GM12878 (cell line): ENCODE data around the gene FKBP11. TPM values are rescaled to one million over a fixed set of nuclear protein-coding genes. Genes with fewer than 3 reads are reported as not detected.

Source experiments
- IRF4 ChIP-seq: IDR thresholded peaks from 2 replicates; pipeline ENCODE4 v1.6.1; 2011; ENCODE audit warnings: low read depth, low read length
- RB1 ChIP-seq: fragments of 450-650 bp; formaldehyde crosslinking; IDR thresholded peaks from 2 replicates; pipeline ENCODE4 v1.6.1; 2017; ENCODE audit warnings: mild to moderate bottlenecking, borderline replicate concordance
- REST ChIP-seq: IDR thresholded peaks from 2 replicates; pipeline ENCODE4 v1.6.1; 2012; ENCODE audit warnings: mild to moderate bottlenecking, low read depth, low read length
- SIN3A ChIP-seq: IDR thresholded peaks from 2 replicates; pipeline ENCODE4 v1.6.1; 2012; ENCODE audit warnings: low read depth, low read length, improper control_type of control experiment
- SIX5 ChIP-seq: IDR thresholded peaks from 2 replicates; pipeline ENCODE4 v1.6.1; 2011; ENCODE audit warnings: mild to moderate bottlenecking, low read depth, low read length, moderate library complexity; ENCODE audit not compliant: severe bottlenecking
- ZBTB11 ChIP-seq: fragments of 450-650 bp; formaldehyde crosslinking; IDR thresholded peaks from 2 replicates; pipeline ENCODE4 v1.5.0; 2022; ENCODE audit warnings: mild to moderate bottlenecking, missing genetic modification characterization
- ZBTB33 ChIP-seq: fragments of 450-650 bp; IDR thresholded peaks from 2 replicates; pipeline ENCODE4 v1.6.1; 2017; ENCODE audit warnings: mild to moderate bottlenecking
- polyA plus RNA-seq, 11 experiments: library from polyadenylated mRNA; depleted of rRNA in 4 of 11; unstranded in 6 of 11; stranded (reverse) in 5 of 11; fragments of >200 nt; fragmentation: Nextera tagmentation in 4 of 11; fragmentation: Illumina TruSeq in 1 of 11; extraction: Ambion mirVana in 4 of 11; extraction: Trizol in 1 of 11; gene quantifications; 1 replicate in 1 of 11; 2 replicates in 10 of 11; pipeline versions ENCODE4 v1.2.1 to v1.2.3, GENCODE V29; 2011 to 2016; ENCODE audit warnings: inconsistent platforms in 2 of 11, missing spikeins in 2 of 11, low read depth in 1 of 11
- total RNA-seq, 4 experiments: library from RNA; depleted of rRNA in 3 of 4; stranded (reverse); fragments of >200 nt in 3 of 4; fragmentation: Illumina TruSeq in 1 of 4; extraction: Trizol in 1 of 4; gene quantifications; 2 replicates each; pipeline versions ENCODE4 v1.2.1 to v1.2.3, GENCODE V29; 2013 to 2021
- TF ChIP-seq, protein P1 (sequence below): IDR thresholded peaks from 2 replicates; pipeline ENCODE4 v1.6.1; 2012; ENCODE audit warnings: improper control_type of control experiment, low read depth, low read length; ENCODE audit not compliant: insufficient replicate concordance

Gene FKBP11
- total and polyA plus RNA-seq, 10 of the 15 experiments (the other 5 are each of a cell fraction or from before 2014, with no cell fraction given), result 25.0 to 135 (median 56.5) TPM

- TF ChIP-seq, protein P1, sequence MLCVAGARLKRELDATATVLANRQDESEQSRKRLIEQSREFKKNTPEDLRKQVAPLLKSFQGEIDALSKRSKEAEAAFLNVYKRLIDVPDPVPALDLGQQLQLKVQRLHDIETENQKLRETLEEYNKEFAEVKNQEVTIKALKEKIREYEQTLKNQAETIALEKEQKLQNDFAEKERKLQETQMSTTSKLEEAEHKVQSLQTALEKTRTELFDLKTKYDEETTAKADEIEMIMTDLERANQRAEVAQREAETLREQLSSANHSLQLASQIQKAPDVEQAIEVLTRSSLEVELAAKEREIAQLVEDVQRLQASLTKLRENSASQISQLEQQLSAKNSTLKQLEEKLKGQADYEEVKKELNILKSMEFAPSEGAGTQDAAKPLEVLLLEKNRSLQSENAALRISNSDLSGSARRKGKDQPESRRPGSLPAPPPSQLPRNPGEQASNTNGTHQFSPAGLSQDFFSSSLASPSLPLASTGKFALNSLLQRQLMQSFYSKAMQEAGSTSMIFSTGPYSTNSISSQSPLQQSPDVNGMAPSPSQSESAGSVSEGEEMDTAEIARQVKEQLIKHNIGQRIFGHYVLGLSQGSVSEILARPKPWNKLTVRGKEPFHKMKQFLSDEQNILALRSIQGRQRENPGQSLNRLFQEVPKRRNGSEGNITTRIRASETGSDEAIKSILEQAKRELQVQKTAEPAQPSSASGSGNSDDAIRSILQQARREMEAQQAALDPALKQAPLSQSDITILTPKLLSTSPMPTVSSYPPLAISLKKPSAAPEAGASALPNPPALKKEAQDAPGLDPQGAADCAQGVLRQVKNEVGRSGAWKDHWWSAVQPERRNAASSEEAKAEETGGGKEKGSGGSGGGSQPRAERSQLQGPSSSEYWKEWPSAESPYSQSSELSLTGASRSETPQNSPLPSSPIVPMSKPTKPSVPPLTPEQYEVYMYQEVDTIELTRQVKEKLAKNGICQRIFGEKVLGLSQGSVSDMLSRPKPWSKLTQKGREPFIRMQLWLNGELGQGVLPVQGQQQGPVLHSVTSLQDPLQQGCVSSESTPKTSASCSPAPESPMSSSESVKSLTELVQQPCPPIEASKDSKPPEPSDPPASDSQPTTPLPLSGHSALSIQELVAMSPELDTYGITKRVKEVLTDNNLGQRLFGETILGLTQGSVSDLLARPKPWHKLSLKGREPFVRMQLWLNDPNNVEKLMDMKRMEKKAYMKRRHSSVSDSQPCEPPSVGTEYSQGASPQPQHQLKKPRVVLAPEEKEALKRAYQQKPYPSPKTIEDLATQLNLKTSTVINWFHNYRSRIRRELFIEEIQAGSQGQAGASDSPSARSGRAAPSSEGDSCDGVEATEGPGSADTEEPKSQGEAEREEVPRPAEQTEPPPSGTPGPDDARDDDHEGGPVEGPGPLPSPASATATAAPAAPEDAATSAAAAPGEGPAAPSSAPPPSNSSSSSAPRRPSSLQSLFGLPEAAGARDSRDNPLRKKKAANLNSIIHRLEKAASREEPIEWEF, result no peak
- TF ChIP-seq SIX5 (no peak), IRF4 (no peak), REST (no peak), RB1 (no peak), ZBTB33 (no peak), SIN3A (no peak), ZBTB11 (CRISPR knock-in tag) (no peak)
- TF ChIP-seq, all 136 proteins: peak for 0
Observed at GRCh38 chr12:48943221-48943620, 17.9 kb upstream of the FKBP11 start (continued).
